ENCODE data around the gene HMBS.
"Not testable (repeated sequence)": the region's sequence is repeated elsewhere in the genome, so short reads cannot be mapped to it uniquely, and the experiment has no call there.

Gene HMBS

DNA sequence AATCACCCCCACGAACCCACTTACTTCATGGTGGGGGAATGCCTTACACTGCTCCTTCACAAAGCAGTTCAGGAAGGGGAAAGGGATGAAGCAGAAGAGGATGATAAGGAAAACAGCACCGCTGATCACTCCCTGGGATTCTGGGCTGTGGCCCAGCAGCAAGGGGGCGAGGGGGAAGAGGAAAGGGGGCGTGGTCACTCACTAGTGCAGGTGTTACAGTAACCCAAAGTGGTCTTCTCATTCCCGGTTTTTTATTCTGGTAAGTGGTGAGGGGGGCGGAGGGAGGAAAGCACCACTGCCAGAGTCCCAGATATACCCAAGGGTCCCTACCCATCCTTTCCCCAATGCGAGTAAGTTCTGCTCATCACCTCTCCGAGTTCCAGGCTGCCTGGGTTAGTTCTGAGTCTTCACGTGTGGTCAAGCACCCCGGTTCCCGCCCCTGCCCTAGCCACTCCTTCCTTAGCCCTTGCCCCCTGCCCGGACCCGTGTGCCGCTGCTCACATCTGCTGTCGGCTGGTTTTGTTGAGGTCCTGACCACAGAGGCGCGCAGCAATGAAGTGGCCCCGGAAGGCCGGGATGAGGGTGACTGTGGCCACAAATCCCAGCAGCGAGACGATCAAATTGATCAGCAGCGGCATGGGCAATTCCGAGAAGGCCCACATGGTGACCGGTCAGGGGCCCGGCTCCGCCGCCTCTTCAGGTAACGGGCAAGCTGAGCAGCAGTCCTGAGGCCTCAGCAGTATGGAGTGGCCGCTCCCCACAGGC is 16.5 kb downstream of the HMBS start:
- no peak for DNase-seq (ENCODE audit: extremely low read depth in 1 of 2, low read depth in 1 of 2)

- peak; percentile 63 to 73 for DNase-seq (ENCODE audit: extremely low read depth in 1 of 2, low read depth in 1 of 2)
These were observed 17.2 kb downstream of the HMBS start, which contains the start of gene DPAGT1 for GRCh38 chr11:119101759-119102423. DPAGT1 (minus strand) TSS chr11:119101853; CDS start chr11:119101655, 198 bp downstream.

- not testable (repeated sequence) for DNase-seq (ENCODE audit: extremely low read depth in 1 of 2, low read depth in 1 of 2)
These were observed 18.5 kb downstream of the HMBS start for GRCh38 chr11:119103161-119103664.

GRCh38 chr11:119103793-119104192 is 19.1 kb downstream of the HMBS start:
- no peak for DNase-seq (ENCODE audit: extremely low read depth in 1 of 2, low read depth in 1 of 2)

DNA sequence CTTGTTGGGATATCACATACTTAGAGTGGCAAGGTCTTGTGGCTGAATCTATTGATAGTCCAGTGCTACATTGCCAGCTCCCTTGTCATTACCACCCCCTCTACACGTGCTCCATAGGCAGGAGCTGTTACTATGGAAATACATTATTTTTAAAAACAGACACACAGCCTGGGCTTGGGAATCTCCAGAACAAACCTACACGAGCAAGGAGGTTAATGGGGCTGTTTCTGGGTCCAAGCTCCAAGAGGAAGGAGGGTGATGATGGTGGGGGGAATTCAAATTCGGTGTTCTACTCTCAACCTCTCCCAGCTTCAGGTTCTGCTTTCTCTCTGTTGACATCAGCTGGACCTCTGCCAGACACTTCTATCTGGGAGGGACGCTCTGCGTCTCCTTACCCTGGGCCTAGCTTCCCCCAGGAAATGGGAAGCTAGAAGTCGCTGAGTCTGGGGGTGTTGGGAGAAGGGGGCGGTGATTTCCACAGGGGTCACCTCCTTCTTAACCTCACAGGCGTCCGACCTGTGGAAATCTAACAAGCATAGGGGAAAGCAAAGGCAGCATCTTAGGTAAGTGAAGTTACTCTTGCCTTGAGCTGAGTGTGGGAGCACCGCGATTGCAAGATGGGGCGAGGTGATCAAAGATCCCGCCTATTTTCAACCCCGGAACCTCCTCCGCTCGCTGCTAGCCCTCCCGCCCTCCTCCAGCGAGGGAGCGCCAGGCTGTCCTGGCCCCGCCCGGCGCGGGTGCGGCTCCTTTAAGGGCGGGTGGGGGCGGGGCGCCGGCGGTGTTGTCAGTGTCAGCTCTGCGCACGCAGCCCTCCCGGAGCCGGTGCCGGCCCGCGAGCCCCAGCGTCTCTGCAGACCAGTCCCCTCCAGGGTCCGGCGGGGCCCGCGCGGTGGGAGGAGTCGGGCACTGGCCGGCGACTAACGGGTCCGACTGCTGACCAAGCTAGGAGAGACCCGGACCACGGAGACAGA is 22.2 kb downstream of the HMBS start, which contains the start of gene C2CD2L:
Gene C2CD2L (plus strand): TSS at position 781 of the 974 bp plus-strand sequence. CDS start 398 bp downstream, outside the sequence.
- DNase-seq (ENCODE audit: extremely low read depth in 1 of 2, low read depth in 1 of 2): peak; percentile 55 to 78

DNA sequence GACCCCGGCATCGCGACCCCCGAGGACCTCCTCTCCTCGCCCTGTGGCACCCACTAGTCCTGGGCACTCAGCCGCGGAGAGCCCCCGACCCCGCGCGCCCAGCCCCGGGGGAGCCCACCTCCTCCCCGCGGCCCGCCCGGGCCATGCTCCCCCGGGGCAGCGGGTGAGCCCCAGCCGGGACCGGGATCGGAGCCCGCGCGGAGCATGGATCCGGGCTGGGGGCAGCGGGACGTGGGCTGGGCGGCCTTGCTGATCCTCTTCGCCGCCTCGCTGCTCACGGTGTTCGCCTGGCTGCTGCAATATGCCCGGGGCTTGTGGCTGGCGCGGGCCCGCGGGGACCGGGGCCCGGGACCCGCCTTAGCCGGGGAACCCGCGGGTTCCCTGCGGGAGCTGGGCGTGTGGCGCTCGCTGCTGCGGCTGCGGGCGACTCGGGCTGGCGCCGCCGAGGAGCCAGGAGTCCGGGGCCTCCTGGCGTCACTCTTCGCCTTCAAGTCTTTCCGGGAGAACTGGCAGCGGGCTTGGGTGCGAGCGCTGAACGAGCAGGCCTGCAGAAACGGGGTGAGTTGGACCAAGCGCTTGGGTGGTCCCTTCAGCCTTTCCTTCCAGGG is 23.0 kb downstream of the HMBS start:
- DNase-seq (ENCODE audit: extremely low read depth in 1 of 2, low read depth in 1 of 2): no peak

DNA sequence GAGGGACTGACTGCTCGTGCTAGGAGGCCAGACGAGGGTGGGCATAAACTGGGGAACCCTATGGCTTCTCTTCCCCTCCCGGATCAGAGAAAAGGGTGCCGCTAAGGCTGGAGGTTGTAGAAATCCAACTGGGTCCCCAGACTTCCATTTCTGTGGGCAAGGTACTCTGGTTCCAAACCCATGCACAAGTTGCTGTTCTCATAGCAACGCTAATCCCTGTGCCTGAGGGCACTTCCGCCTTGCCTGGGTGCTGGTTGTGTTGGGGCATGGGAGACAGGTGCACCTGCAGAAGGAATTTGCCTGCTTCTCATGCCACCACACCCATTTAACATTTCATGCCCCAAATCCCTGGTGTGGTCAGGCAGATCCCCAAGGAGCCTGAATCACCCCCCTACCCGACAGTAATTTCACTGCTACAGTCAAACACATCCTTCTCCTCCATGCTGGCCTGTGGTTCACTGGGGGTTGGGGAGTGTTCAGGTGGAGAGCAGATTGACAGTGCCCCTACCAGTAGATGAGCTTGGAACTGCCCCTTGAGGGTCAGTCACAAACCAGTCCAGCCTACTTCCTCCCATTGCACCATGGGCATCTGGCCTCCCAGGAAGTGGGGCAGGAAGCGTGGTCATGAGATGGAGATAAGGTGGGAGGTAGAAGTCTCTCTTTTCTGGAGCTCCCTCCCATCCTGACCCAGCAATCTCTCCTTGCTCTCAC is 23.6 kb downstream of the HMBS start:
- DNase-seq (ENCODE audit: extremely low read depth in 1 of 2, low read depth in 1 of 2): peak in 1 of 2 donors; percentile 13

DNA sequence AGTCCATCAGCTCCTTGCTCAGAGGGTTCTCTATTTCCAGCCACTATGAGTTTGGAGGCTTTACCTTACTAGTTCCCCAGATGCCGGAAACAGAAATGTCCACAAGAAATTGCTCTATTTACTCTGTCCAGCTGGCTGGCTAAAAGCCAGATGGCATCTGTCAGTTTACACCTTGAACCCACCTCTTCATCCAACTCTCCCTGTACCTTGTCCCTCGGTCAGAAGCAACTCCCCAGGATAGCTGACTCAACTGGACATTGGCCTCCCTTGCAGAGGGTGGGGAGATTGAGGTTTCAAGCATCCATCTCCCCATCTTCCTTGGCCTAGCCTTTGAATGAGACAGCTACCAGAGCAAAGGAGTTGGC is 24.2 kb downstream of the HMBS start:
- DNase-seq (ENCODE audit: extremely low read depth in 1 of 2, low read depth in 1 of 2): no peak

DNA sequence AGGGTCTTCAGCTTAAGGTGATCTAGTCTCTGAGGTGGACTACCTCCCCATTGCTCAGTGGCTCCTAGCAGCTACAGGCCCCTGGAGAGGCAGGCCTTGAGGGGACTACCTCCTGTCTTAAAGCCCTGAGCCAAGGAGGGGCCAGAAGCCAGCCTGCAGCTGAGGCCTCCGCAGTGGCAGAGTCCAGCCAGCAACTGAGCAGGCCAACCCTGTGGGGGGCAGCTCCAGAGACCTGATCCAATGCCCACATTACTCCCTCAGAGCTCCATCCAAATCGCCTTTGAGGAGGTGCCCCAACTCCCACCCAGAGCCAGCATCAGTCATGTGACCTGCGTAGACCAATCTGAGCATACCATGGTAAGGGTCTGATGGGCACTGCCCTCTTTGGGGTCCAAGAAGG is 25.2 kb downstream of the HMBS start:
- DNase-seq (ENCODE audit: extremely low read depth in 1 of 2, low read depth in 1 of 2): no peak

GRCh38 chr11:119110439-119110838 is 25.8 kb downstream of the HMBS start:
- no peak for DNase-seq (ENCODE audit: extremely low read depth in 1 of 2, low read depth in 1 of 2)

DNA sequence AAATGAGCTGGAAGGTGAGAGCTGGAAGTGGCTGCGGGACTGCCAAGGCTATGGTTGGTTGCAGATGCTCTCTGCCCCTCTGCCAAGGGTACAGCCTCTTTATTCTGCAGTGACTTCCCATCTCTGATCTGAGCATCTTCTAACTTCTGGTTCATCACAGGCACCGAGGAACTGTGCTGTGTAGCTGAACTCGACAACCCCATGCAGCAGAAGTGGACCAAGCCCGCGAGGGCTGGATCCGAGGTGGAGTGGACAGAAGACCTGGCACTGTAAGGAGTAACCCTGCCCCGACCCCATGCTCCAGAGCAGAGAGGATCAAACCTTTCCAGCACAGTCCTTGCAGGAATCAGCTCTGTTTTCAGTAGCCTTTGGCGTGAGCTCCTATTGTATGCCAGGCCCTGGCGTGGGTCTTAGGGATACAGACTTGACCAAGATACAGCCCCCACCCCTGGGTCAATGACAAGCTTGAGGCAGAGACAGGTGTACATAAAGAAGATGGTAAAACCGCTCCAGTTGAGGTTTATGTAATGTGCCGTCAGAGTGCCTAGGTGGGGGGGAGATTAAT is 26.8 kb downstream of the HMBS start:
- DNase-seq (ENCODE audit: extremely low read depth in 1 of 2, low read depth in 1 of 2): no peak

DNA sequence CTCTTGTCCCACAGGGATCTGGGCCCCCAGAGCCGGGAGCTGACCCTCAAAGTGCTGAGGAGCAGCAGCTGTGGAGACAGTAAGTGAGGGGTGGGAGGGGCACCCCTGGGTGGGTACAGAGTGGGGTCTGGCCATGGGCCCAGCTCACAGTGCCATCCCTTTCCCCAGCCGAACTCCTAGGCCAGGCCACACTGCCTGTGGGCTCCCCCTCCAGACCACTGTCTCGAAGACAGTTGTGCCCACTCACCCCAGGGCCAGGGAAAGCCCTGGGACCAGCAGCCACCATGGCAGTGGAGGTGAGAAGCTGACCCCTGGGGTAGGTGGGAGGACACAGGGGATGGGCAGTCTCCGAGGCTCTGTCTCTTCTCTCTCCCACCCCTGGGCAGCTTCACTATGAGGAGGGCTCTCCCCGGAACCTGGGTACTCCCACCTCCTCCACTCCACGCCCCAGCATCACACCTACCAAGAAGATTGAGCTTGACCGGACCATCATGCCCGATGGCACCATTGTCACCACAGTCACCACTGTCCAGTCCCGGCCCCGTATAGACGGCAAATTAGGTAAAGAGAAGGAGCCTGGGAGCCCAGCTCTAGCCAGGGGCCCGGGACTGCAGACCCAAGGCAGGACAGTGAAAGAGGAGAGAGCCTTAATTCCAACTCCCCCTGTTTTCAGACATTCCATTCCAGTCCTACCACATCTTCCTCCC is 27.8 kb downstream of the HMBS start:
- DNase-seq (ENCODE audit: extremely low read depth in 1 of 2, low read depth in 1 of 2): no peak

DNA sequence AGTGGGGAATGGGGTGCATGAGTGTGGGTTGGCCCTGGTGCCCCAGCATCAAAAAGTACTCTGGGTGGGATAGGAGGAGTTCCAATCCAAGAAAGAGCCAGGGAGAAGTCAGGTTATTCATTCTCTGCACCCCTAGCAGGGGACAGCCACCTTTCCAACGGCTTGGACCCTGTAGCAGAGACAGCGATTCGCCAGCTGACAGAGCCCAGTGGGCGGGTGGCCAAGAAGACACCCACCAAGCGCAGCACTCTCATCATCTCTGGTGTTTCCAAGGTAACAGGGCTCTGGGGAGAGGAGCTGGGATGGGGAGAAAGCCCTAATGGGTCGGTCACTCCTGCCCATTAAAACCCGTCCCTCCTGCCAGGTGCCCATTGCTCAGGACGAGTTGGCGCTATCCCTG is 29.0 kb downstream of the HMBS start:
- DNase-seq (ENCODE audit: extremely low read depth in 1 of 2, low read depth in 1 of 2): no peak

GRCh38 chr11:119114351-119114750 is 29.7 kb downstream of the HMBS start:
- no peak for DNase-seq (ENCODE audit: extremely low read depth in 1 of 2, low read depth in 1 of 2)

DNA sequence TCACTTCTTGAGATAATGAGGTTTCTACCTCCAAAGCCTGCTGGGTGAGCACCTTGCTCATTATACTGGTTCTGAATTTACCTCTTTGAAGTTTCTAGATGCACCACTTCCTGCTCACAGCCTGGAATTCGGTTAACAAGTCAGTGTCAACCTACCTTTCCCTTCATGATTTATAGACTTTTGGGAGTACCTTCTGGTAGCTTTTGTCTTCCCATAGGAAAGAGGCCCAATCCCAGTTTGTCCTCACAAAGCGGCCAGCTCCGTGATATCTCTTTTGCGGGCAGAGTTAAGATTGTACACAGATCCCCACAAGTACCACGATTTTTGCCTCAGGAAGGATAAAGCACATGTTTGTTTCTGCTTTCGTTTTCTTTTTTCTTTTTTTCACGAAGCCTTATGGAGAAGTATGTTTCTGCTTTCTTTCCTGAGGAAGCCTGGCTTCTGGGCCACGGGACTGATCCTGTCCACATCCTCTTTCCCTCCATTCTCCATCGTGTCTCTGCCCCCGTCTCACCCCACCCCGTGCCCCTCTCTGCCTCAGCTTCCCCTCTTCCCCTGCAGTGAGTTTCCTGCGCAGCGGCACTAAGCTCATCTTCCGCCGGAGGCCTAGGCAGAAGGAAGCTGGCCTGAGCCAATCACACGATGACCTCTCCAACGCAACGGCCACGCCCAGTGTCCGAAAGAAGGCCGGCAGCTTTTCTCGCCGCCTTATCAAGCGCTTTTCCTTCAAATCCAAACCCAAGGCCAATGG is 31.0 kb downstream of the HMBS start:
- no peak for DNase-seq (ENCODE audit: extremely low read depth in 1 of 2, low read depth in 1 of 2)

DNA sequence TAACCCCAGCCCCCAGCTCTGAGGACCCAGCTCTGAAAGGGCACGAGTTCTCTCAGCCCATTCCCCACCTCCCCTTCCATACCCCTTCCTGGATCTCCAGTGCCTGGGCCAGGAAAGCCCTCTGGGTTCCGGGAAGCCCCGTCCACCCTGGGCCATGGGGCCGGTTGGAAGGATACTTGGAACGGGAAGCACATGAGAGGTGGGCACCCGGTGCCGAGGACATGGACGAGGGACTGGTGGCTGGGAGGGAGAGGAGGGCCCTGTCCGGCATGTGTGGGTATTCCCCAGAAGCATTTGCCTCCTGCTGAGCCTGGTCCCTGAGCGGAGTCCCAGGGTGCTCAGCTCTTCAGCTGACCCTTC is 31.5 kb downstream of the HMBS start:
- DNase-seq (ENCODE audit: extremely low read depth in 1 of 2, low read depth in 1 of 2): no peak

- no peak for DNase-seq (ENCODE audit: extremely low read depth in 1 of 2, low read depth in 1 of 2)
These were observed 31.9 kb downstream of the HMBS start for GRCh38 chr11:119116601-119117000.

DNA sequence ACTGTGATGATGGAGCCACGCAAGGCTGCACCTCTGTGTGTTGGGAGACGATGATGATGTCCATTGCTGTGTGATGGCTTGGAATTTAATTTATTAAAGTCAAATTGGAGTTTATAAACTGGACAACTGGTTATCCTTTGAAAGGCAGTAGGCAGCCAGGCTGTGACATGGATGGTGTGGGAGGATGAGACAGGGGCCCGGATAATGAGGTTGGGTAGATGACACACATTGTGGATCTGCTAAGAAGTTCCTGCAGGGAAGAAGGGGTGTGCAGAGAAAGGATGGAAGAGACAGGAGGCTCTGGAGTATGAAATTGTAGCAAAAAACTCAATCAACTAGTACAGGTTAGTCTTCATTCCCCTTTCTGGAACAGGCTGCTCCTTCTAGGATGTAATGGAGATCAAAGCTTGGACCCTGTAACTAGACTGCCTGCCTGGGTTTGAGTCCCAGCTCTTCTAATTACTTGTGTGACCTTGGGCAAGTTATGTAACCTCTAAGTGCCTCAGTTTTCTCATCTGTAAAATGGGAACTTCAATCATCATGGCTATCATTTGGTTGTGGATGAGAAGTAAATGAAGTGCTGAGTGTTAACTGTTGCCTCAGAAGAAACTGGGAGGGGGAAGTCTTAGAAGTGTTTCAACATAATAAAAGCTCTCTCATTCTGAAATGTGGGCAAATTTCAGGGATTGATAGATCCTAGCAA is 32.5 kb downstream of the HMBS start:
- no peak for DNase-seq (ENCODE audit: extremely low read depth in 1 of 2, low read depth in 1 of 2)

Data from activated CD8-positive, alpha-beta memory T cell treated with anti-CD3 and anti-CD28 coated beads for 1 hour (primary cell).